Duodenal mucosa (tissue), 2 donors: ENCODE results near the gene SIRPA.

Experiments
- H3K27ac ChIP-seq: one replicate; pipeline ENCODE4 v1.7.0; 2013; ENCODE audit warnings: low read depth, low read length
- H3K27me3 ChIP-seq, 2 donors: one replicate each; pipeline ENCODE4 v1.7.0; 2013; ENCODE audit warnings: low read length in 2 of 2, control low read depth in 1 of 2; ENCODE audit not compliant: insufficient read depth in 2 of 2, control insufficient read depth in 1 of 2
- H3K36me3 ChIP-seq, 2 donors: one replicate each; pipeline ENCODE4 v1.7.0; 2013; ENCODE audit warnings: low read length in 2 of 2, control low read depth in 1 of 2; ENCODE audit not compliant: insufficient read depth in 2 of 2, control insufficient read depth in 1 of 2
- H3K4me1 ChIP-seq, 2 donors: one replicate each; pipeline ENCODE4 v1.7.0; 2013; ENCODE audit warnings: low read length in 2 of 2, control low read depth in 1 of 2; ENCODE audit not compliant: insufficient read depth in 2 of 2, control insufficient read depth in 1 of 2
- H3K4me3 ChIP-seq, 2 donors: one replicate each; pipeline ENCODE4 v1.7.0; 2013; ENCODE audit warnings: low read length in 2 of 2, low read depth in 1 of 2
- H3K9ac ChIP-seq, 2 donors: one replicate each; pipeline ENCODE4 v1.7.0; 2013; ENCODE audit warnings: low read length in 2 of 2, low read depth in 1 of 2
- H3K9me3 ChIP-seq, 2 donors: one replicate each; pipeline ENCODE4 v1.7.0; 2013; ENCODE audit warnings: low read length in 2 of 2, control low read depth in 1 of 2; ENCODE audit not compliant: control insufficient read depth in 1 of 2

Gene SIRPA

DNA sequence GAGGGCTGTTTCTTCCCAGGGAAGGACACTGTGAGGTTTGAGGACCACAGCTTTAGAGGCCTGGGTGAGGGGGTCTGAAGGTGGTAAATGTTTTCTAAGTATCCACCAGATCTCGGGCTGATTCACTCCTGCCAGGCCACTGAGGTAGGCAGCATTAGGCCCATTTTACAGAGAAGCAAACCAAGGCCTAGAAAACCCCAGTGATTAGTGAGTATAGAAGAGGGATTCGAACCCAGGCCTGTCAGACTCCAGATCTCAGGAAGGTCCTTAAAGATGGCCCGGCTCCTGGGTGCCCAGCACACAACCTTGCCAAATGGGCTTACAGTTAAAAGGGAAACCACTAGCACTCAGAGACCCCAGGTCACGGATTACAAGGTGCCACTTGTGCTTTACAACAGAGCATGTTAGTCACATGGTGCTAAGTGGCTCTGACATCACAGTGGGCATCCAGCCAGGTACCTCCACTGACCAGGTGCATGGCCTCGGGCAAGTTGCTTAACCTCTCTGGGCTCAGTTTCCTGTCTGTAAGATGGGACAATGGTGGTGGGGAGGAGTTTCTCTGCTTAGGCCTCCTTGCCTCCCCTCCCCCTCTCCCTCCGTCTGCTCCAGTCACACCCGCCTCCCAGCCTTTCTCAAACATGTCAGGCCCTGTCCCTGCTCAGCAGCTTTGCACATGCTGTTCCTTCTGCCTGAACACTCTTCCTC lies 18.8 kb upstream of the SIRPA start:
- Histone ChIP-seq H3K9ac (no peak overlapping the region), H3K9me3 (no peaks in the 10 kb centered on the region), H3K4me1 (peaks cover 29 to 39% of the 10 kb centered on the region in 2 donors), H3K36me3 (no peaks in the 10 kb centered on the region), H3K4me3 (no peak overlapping the region), H3K27me3 (peaks cover 0 to 6% of the 10 kb centered on the region in 2 donors), H3K27ac (no peak overlapping the region)

DNA sequence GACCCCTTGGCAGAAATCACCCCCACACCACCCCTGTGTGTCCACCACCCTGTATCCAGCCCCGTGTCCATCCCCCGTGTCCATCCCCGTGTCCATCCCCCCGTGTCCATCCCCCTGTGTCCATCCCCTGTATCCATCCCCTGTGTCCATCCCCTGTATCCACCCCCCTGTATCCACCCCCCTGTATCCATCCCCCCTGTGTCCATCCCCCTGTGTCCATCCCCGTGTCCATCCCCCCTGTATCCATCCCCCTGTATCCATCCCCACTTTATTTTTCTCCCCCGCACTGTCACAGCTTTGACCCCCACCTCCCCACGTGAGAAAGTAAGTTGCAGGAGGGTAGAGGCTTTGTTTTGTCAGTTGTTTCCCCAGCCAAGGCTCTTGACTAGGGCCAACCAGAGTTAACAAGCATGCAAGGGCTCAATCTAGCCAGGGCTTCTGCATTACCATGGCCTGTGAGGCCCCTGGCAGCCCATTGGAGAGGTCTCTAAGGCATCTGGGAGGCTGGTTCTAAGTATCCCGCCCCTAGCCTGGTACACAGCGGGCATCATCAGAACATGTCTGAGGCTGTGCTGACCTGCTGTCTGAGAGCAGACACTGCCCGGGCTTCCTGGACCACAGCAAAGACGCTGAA lies 18.1 kb upstream of the SIRPA start:
- Histone ChIP-seq H3K9me3 (no peaks in the 10 kb centered on the region), H3K4me3 (no peak overlapping the region), H3K9ac (no peak overlapping the region), H3K36me3 (no peaks in the 10 kb centered on the region), H3K27ac (no peak overlapping the region), H3K4me1 (peaks cover 23 to 41% of the 10 kb centered on the region in 2 donors), H3K27me3 (peaks cover 0 to 6% of the 10 kb centered on the region in 2 donors)

DNA sequence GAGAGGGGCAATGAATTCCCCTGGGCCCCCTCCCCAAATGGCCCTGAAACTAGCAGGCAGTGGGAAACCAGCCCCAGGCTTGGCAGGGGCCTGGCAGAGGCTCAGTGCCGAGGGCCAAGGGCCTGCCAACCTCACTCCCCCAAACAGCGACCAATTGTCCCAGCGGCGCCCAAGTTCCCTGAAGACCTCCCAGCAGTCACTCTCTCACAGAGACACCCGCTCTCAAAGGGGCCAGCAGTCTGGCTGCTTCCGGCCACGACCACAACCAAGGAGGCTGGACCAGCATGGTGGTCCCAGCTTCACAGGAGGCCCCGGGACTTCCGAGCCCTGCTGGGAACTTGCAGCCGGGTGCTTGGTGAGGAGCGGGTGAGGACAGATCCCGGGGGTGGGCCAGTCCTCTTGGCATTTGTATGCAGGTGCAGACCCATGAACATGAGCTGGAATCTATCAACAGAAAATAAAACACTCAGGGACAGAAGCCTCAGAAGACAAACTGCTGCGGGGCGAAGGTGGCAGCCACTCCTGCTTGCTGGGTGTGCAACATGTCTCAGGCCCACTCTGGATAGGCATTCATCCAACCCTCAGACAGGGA lies 17.5 kb upstream of the SIRPA start:
- H3K4me1 ChIP-seq: peaks cover 21 to 41% of the 10 kb centered on the region in 2 donors
- H3K9me3 ChIP-seq: no peaks in the 10 kb centered on the region
- H3K27ac ChIP-seq: no peak overlapping the region
- H3K36me3 ChIP-seq: no peaks in the 10 kb centered on the region
- H3K4me3 ChIP-seq: no peak overlapping the region
- H3K27me3 ChIP-seq: peaks cover 0 to 6% of the 10 kb centered on the region in 2 donors
- no peak overlapping the region for H3K9ac ChIP-seq

DNA sequence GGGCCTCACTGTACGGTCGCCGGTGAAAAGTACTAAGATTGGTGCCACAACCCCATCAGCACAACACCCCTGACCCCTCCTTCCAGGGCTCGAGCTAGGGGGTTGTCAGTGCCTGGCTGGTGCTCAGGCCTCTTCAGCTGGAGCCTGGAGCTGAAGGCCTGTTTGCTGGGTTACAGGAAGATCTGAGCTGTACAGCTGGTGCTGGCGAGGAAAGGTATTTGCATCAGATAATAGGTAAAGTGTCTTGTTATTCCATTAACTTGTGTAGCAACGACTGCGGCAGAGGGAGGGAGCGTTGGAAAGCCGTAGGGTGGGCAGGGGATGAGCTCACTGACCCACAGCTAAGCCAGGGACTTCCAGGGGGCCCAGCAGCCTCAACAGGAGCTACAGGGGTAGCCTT lies 15.8 kb upstream of the SIRPA start:
- Histone ChIP-seq H3K9ac (no peak overlapping the region), H3K4me3 (no peak overlapping the region), H3K4me1 (peaks cover 18 to 34% of the 10 kb centered on the region in 2 donors), H3K36me3 (no peaks in the 10 kb centered on the region), H3K27me3 (peaks cover 0 to 6% of the 10 kb centered on the region in 2 donors), H3K9me3 (no peaks in the 10 kb centered on the region), H3K27ac (no peak overlapping the region)

DNA sequence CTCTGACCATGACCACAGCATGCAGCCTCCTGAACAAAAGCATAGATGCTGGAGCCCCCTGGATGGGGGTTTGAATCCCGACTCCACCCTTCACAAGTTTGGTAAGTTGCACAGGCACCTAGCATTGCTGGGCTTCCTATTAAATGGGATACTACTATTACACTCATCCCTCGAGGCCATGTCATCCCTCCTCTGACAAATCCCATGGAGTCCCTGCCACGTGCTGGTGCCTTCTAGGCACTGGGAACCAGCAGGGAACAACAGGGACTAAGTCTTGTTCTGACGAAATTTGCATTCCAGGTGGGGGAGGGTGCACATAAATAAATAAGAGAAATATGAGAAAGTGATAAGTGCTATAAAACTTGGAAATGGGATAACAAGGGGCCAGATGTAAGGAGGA lies 15.3 kb upstream of the SIRPA start:
- H3K4me3 ChIP-seq: no peak overlapping the region
- no peak overlapping the region for H3K27ac ChIP-seq
- H3K36me3 ChIP-seq: no peaks in the 10 kb centered on the region
- no peak overlapping the region for H3K9ac ChIP-seq
- H3K9me3 ChIP-seq: no peaks in the 10 kb centered on the region
- H3K4me1 ChIP-seq: peaks cover 12 to 31% of the 10 kb centered on the region in 2 donors
- H3K27me3 ChIP-seq: peaks cover 0 to 6% of the 10 kb centered on the region in 2 donors

DNA sequence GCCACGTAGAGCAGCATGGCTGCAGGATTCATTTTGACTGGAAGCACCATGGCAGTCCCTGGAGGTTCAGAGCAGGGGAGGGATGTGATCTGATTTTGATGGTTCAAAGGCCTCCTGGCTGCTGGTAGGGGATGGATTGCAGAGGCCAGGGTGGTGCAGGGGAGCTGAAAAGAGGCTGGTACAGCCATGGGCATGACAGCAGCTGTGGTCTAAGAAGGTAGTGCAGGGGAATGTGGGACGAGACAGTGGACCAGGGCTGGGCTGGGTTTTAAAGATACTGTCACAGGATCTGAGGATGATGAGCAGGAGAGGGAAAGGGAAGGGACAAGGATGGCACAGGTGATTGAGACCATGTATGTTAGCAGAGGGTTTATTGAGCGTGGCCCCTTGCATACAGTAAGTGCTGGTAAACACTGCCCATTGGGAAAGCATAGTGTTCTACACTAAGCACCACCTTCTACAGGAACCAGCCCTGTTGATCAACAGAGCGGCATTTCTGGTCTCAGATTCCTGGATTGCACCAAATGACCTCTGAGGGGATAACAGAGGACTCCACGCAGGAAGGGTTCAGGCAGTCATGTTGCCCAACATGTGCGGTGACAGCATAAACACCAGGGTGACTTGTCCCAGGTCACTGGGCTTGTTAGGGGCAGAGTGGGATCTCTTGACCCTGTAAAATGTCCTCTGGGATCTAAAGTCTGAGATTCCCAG lies 14.5 kb upstream of the SIRPA start:
- Histone ChIP-seq H3K9ac (no peak overlapping the region), H3K4me3 (no peak overlapping the region), H3K4me1 (peaks cover 5 to 23% of the 10 kb centered on the region in 2 donors), H3K27me3 (peaks cover 0 to 7% of the 10 kb centered on the region in 2 donors), H3K36me3 (no peaks in the 10 kb centered on the region), H3K27ac (no peak overlapping the region), H3K9me3 (no peaks in the 10 kb centered on the region)

DNA sequence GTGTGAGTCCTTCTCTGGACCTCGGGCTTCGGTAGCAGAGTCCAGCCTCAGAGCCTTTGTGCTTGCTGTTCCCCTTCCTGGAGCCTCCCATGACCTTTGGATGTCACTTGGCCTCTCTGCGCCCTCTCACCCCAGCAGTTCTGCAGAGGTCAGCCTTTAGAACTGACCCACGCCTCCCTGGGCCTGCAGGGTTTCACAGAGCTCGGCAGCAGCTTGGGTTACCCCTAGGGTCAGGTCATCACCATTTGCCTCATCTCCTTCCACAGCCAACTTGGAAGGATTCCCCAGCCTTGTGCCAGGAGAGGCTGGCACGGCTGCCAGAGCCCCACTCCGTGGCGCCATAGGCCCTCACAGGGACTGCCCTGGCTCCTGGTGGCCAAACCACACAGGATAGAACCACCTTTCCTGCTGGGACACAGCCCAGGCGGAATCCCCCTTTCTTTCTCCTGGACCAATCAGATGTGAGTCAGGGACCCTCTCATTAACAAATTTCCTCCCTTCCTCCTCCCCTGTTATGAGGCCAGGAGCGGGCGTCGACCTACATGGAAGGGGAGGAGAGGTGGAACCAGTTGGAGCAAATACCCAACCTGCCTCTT lies 13.9 kb upstream of the SIRPA start:
- Histone ChIP-seq H3K27me3 (peaks cover 0 to 10% of the 10 kb centered on the region in 2 donors), H3K4me3 (no peak overlapping the region), H3K27ac (no peak overlapping the region), H3K36me3 (no peaks in the 10 kb centered on the region), H3K9me3 (no peaks in the 10 kb centered on the region), H3K4me1 (peaks cover 5 to 19% of the 10 kb centered on the region in 2 donors), H3K9ac (no peak overlapping the region)

DNA sequence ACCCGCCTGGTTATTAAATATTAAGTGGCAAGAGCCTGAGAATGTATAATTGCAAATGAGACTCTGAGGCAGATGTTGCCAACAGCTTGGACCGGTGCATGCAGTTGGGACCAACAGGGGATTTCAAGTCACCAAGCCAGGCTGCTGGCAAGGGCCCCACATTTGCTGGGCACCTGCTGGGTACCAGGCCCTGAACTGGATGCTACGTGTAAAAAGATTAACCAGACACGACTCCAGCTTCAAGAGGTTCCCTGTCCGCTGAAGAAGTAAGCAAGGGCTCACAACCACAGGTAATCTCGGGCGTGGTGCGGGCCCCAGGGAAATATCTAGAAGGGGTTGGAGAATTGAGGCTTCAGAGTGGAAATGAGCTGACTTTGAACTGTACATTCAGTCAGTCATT lies 13.2 kb upstream of the SIRPA start:
- Histone ChIP-seq H3K27ac (no peak overlapping the region), H3K36me3 (no peaks in the 10 kb centered on the region)

DNA sequence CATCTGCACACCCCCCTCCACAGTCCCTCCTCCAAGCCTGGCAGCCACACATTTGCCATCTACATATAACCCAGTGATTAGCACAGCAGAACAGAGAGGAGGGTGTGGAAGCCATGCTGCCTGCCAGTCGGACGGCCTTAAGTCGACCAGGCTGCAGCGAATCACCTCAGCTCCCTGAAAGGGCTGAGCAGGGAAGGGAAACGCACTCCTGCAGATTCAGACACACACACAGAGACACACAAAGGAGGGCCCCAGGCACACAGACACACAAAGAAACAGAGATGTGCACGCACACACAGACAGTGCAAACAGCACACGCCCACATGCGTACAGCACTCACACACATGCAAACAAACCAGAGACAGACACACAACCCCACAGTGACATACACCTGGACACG lies 11.2 kb upstream of the SIRPA start:
- Histone ChIP-seq H3K4me1 (peaks cover 9 to 28% of the 10 kb centered on the region in 2 donors), H3K27me3 (peaks cover 0 to 11% of the 10 kb centered on the region in 2 donors), H3K9ac (no peak overlapping the region)

More for the DNA sequence above, 13.2 kb upstream of the SIRPA start:
- Histone ChIP-seq H3K4me1 (peaks cover 5 to 19% of the 10 kb centered on the region in 2 donors), H3K9ac (no peak overlapping the region), H3K9me3 (no peaks in the 10 kb centered on the region), H3K27me3 (peaks cover 0 to 10% of the 10 kb centered on the region in 2 donors), H3K4me3 (no peak overlapping the region)

More for the DNA sequence above, 11.2 kb upstream of the SIRPA start:
- no peak overlapping the region for H3K27ac ChIP-seq
- H3K9me3 ChIP-seq: no peaks in the 10 kb centered on the region
- H3K36me3 ChIP-seq: no peaks in the 10 kb centered on the region
- H3K4me3 ChIP-seq: no peak overlapping the region
